ENCODE measurements around the gene SEC22A. TPM values are rescaled to one million over a fixed set of nuclear protein-coding genes. Genes with fewer than 3 reads are reported as not detected.

Gene SEC22A
- total and polyA plus RNA-seq, 2 of the 8 experiments (the other 6 are each of a cell fraction or from before 2014, with no cell fraction given): 10.6 to 17.1 TPM

- FAIRE-seq (no peak), DNase-seq (ENCODE audit: low read depth in 1 of 2, low spot score in 2 of 2) (no peak)
- no peak overlapping the region for H2AK5ac ChIP-seq (ENCODE audit: low read depth, low read length)
- H2BK120ac ChIP-seq (replicated peaks; ENCODE audit: low read depth, low read length): no peak overlapping the region
- no peak overlapping the region for H3K18ac ChIP-seq (ENCODE audit: extremely low read depth, low read length)
- no peaks in the 10 kb centered on the region for H3K27me3 ChIP-seq (replicated peaks in 1 of 4; ENCODE audit: control insufficient read depth in 3 of 4, extremely low read depth in 1 of 4, insufficient read depth in 3 of 4, low read length in 3 of 4)
- H3K9ac ChIP-seq (replicated peaks in 1 of 4; ENCODE audit: extremely low read depth in 1 of 4, low read depth in 3 of 4, low read length in 3 of 4): no peak overlapping the region
- no peak overlapping the region; the same call in 1 of the 2 replicates for H2BK5ac ChIP-seq (ENCODE audit: low read depth, low read length)
- ChIA-PET POLR2A (ENCODE audit: partially characterized antibody) (no interaction called here), CTCF (ENCODE audit: partially characterized antibody) (interaction anchor here (0.5 to 5.0 kb wide), 31 partner anchors 8 to 330 kb away, joined by 3 to 90 read pairs (median 3); no protein-coding TSS in a partner anchor)
- no peak overlapping the region for H3K4ac ChIP-seq (replicated peaks; ENCODE audit: insufficient read length, low read depth, low read length)
- no peak overlapping the region for H3K23ac ChIP-seq (ENCODE audit: insufficient read length)
- H3K27ac ChIP-seq (ENCODE audit: low read depth, low read length): no peak overlapping the region; the same call in 1 of the 2 replicates
- H2BK15ac ChIP-seq (ENCODE audit: low read length): no peak overlapping the region
- H3K4me1 ChIP-seq (replicated peaks in 1 of 4; ENCODE audit: control insufficient read depth in 3 of 4, insufficient read depth in 4 of 4, low read length in 3 of 4): no peaks in the 10 kb centered on the region; a peak in 1 of 7 replicates
- peaks cover 6 to 26% of the 10 kb centered on the region in 2 experiments for H4K20me1 ChIP-seq (replicated peaks in 1 of 2; ENCODE audit: control insufficient read depth in 1 of 2, insufficient read depth in 2 of 2, low read length in 2 of 2)
- H2AFZ ChIP-seq (ENCODE audit: low read length): no peak overlapping the region
- no peaks in the 10 kb centered on the region for H3K79me1 ChIP-seq (ENCODE audit: low read depth, low read length)
- no peak overlapping the region for H2BK12ac ChIP-seq (ENCODE audit: low read depth, low read length)
- 93% methylated on average over 4 of the region's 4 CpGs; no CpG with 5 or more reads in 1 of the 2 experiments for WGBS, 2 experiments (ENCODE audit: extremely low coverage in 1 of 2, insufficient coverage in 1 of 2, insufficient read length in 1 of 2, insufficient replicate concordance in 2 of 2, low coverage in 1 of 2, low lambda C conversion rate in 2 of 2, missing lambda C conversion rate in 1 of 2)
- H3K4me2 ChIP-seq (ENCODE audit: insufficient read depth in 1 of 2, low read depth in 2 of 2, low read length in 2 of 2): no peak overlapping the region
- peaks cover 7 to 34% (median 24%) of the 10 kb centered on the region in 4 experiments for H3K36me3 ChIP-seq (ENCODE audit: control insufficient read depth in 2 of 4, insufficient read depth in 4 of 4, low read length in 3 of 4)
- no peak overlapping the region for H3K14ac ChIP-seq (ENCODE audit: insufficient read length)
- no peak overlapping the region for H4K8ac ChIP-seq (ENCODE audit: extremely low read depth, insufficient read depth, low read length)
- no peak overlapping the region for H3K4me3 ChIP-seq (ENCODE audit: extremely low read depth in 1 of 4, insufficient read depth in 2 of 4, low read depth in 3 of 4, low read length in 4 of 4)
- no peaks in the 10 kb centered on the region for H3K79me2 ChIP-seq (ENCODE audit: control insufficient read depth in 1 of 2, insufficient read depth in 2 of 2, low read length in 2 of 2)
- no peak overlapping the region for H3K56ac ChIP-seq (replicated peaks; ENCODE audit: insufficient read length, low read depth, low read length)
- H3K23me2 ChIP-seq (ENCODE audit: low read depth, low read length): no peaks in the 10 kb centered on the region
- H2BK20ac ChIP-seq (ENCODE audit: low read length): no peak overlapping the region
- H4K5ac ChIP-seq (ENCODE audit: insufficient read length, low read depth, low read length): no peak overlapping the region
- no peaks in the 10 kb centered on the region for H3K9me3 ChIP-seq (ENCODE audit: insufficient read depth in 2 of 2, low read depth in 1 of 2, low read length in 1 of 2)
- H4K91ac ChIP-seq (replicated peaks; ENCODE audit: insufficient read length, low read length): no peak overlapping the region
- TF ChIP-seq KDM4A (IDR thresholded peaks at IDR 0.05; ENCODE audit: low read depth, low read length, severe bottlenecking): no peak
- no peak for TF ChIP-seq NANOG (IDR thresholded peaks at IDR 0.05; ENCODE audit: insufficient read depth, low read depth, low read length, poor library complexity, severe bottlenecking)
- TF ChIP-seq PHF8 (conservative IDR thresholded peaks at IDR 0.05; ENCODE audit: low read depth, low read length): no peak
- TF ChIP-seq POLR2A (IDR thresholded peaks at IDR 0.05; ENCODE audit: control extremely low read depth in 1 of 2, low read depth in 2 of 2, low read length in 2 of 2): no peak
- no peak for TF ChIP-seq TBP (IDR thresholded peaks at IDR 0.05; ENCODE audit: low read depth, low read length)
- TF ChIP-seq SP2 (IDR thresholded peaks at IDR 0.05; ENCODE audit: low read length): no peak
- TF ChIP-seq POLR2AphosphoS5 (IDR thresholded peaks at IDR 0.05; ENCODE audit: low read depth, low read length): no peak
- no peak for TF ChIP-seq CREB1 (IDR thresholded peaks at IDR 0.05)
- no peak for TF ChIP-seq ATF3 (IDR thresholded peaks at IDR 0.05; ENCODE audit: insufficient read depth, low read depth, low read length)
- no peak for TF ChIP-seq BRCA1 (IDR thresholded peaks at IDR 0.05; ENCODE audit: low read depth, low read length)
- no peak for TF ChIP-seq TCF12 (IDR thresholded peaks at IDR 0.05; ENCODE audit: low read depth, low read length)
- no peak for TF ChIP-seq JUN (IDR thresholded peaks at IDR 0.05; ENCODE audit: low read depth, low read length)
- no peak for TF ChIP-seq ZNF274 (IDR thresholded peaks at IDR 0.05; ENCODE audit: borderline replicate concordance, extremely low read depth, low read length)
- TF ChIP-seq BCL11A (IDR thresholded peaks at IDR 0.05; ENCODE audit: low read depth in 2 of 2, low read length in 2 of 2): no peak
- no peak for TF ChIP-seq BACH1 (IDR thresholded peaks at IDR 0.05; ENCODE audit: low read length)
- TF ChIP-seq KDM5A (IDR thresholded peaks at IDR 0.05; ENCODE audit: low read length): no peak
Measured at GRCh38 chr3:123285931-123286307, 84.2 kb downstream of the SEC22A start.
